ENCODE measurements around the gene HIPK2. TPM values are rescaled to one million over a fixed set of nuclear protein-coding genes. Genes with fewer than 3 reads are reported as not detected.
A peak's percentile ranks its signal among the peaks of the same experiment; 100 is the strongest.

Gene HIPK2
- total RNA-seq, 2 donors from 2014 or later: 95.1 to 125 TPM

GRCh38 chr7:139602143-139602722 is 175.6 kb downstream of the HIPK2 start:
- Histone ChIP-seq H3K27ac (ENCODE audit: low read depth, low read length) (no peak overlapping the region), H3K9ac (ENCODE audit: extremely low read depth, low read length, poor library complexity, severe bottlenecking) (no peak overlapping the region), H3K36me3 (ENCODE audit: control insufficient read depth, insufficient read depth, low read length) (peaks cover 94% of the 10 kb centered on the region), H3K9me3 (ENCODE audit: control insufficient read depth, low read length) (no peaks in the 10 kb centered on the region), H3K27me3 (ENCODE audit: control insufficient read depth, insufficient read depth, low read length, poor library complexity, severe bottlenecking) (no peaks in the 10 kb centered on the region), H3K4me1 (ENCODE audit: control insufficient read depth, insufficient read depth, low read length) (no peaks in the 10 kb centered on the region), H3K4me3 (ENCODE audit: low read length) (no peak overlapping the region)
- Mint-ChIP-seq H3K9me3 (no peaks in the 10 kb centered on the region), H3K4me1 (no peaks in the 10 kb centered on the region), H3K4me3 (no peak overlapping the region), H3K27me3 (ENCODE audit: insufficient read depth) (no peaks in the 10 kb centered on the region), H3K36me3 (ENCODE audit: low read depth) (peaks cover 42% of the 10 kb centered on the region), H3K27ac (no peak overlapping the region)
- no peak for DNase-seq
- WGBS, 2 experiments (ENCODE audit: insufficient coverage in 1 of 2, insufficient read length in 1 of 2): 74 to 77% methylated on average over 6 to 7 of the region's 7 CpGs
- TF ChIP-seq, protein P1, sequence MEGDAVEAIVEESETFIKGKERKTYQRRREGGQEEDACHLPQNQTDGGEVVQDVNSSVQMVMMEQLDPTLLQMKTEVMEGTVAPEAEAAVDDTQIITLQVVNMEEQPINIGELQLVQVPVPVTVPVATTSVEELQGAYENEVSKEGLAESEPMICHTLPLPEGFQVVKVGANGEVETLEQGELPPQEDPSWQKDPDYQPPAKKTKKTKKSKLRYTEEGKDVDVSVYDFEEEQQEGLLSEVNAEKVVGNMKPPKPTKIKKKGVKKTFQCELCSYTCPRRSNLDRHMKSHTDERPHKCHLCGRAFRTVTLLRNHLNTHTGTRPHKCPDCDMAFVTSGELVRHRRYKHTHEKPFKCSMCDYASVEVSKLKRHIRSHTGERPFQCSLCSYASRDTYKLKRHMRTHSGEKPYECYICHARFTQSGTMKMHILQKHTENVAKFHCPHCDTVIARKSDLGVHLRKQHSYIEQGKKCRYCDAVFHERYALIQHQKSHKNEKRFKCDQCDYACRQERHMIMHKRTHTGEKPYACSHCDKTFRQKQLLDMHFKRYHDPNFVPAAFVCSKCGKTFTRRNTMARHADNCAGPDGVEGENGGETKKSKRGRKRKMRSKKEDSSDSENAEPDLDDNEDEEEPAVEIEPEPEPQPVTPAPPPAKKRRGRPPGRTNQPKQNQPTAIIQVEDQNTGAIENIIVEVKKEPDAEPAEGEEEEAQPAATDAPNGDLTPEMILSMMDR (conservative IDR thresholded peaks at IDR 0.05): peak; percentile 81

- no peaks in the 10 kb centered on the region for H3K4me1 ChIP-seq (ENCODE audit: control insufficient read depth, insufficient read depth, low read length)
- no peak for DNase-seq
- Mint-ChIP-seq H3K36me3 (ENCODE audit: low read depth) (peaks cover 45% of the 10 kb centered on the region), H3K9me3 (no peaks in the 10 kb centered on the region), H3K4me1 (no peaks in the 10 kb centered on the region), H3K4me3 (no peak overlapping the region), H3K27me3 (ENCODE audit: insufficient read depth) (no peaks in the 10 kb centered on the region), H3K27ac (no peak overlapping the region)
- H3K4me3 ChIP-seq (ENCODE audit: low read length): no peak overlapping the region
- H3K9me3 ChIP-seq (ENCODE audit: control insufficient read depth, low read length): no peaks in the 10 kb centered on the region
- 93 to 100% methylated on average over 2 to 4 of the region's 6 CpGs for WGBS, 2 experiments (ENCODE audit: insufficient coverage in 1 of 2, insufficient read length in 1 of 2)
- H3K36me3 ChIP-seq (ENCODE audit: control insufficient read depth, insufficient read depth, low read length): peaks cover 94% of the 10 kb centered on the region
- TF ChIP-seq, protein P1 (conservative IDR thresholded peaks at IDR 0.05): no peak
- H3K27me3 ChIP-seq (ENCODE audit: control insufficient read depth, insufficient read depth, low read length, poor library complexity, severe bottlenecking): no peaks in the 10 kb centered on the region
- H3K9ac ChIP-seq (ENCODE audit: extremely low read depth, low read length, poor library complexity, severe bottlenecking): no peak overlapping the region
- no peak overlapping the region for H3K27ac ChIP-seq (ENCODE audit: low read depth, low read length)
Observed at GRCh38 chr7:139601176-139601575, 176.6 kb downstream of the HIPK2 start.

DNA sequence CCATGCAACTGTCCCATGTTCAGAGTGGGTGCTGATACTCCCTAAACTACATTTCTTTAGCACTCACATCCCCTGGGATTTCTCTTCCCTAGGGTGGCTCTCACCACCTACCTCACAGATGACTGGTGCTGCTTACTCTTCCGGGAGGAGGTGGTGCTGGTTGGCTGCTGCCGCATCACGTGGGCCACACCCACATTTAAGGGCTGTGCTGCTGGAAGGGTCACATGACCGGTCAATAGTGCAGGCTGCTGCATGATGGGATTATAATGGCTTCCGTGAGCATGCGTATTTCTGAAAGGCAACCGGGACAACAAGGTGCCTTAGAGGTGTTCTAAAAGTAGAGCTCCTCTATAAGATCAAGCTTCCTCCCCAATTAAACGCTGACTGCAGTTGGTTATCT is 177.5 kb downstream of the HIPK2 start:
- no peak overlapping the region for H3K27ac Mint-ChIP-seq
- H3K36me3 ChIP-seq (ENCODE audit: control insufficient read depth, insufficient read depth, low read length): peaks cover 94% of the 10 kb centered on the region
- WGBS, 2 experiments (ENCODE audit: insufficient coverage in 1 of 2, insufficient read length in 1 of 2): 94 to 100% methylated on average over 6 to 8 of the region's 8 CpGs

More for the DNA sequence above, 177.5 kb downstream of the HIPK2 start:
- no peaks in the 10 kb centered on the region for H3K4me1 ChIP-seq (ENCODE audit: control insufficient read depth, insufficient read depth, low read length)
- no peaks in the 10 kb centered on the region for H3K4me1 Mint-ChIP-seq
- H3K4me3 ChIP-seq (ENCODE audit: low read length): no peak overlapping the region
- no peaks in the 10 kb centered on the region for H3K9me3 Mint-ChIP-seq
- peaks cover 51% of the 10 kb centered on the region for H3K36me3 Mint-ChIP-seq (ENCODE audit: low read depth)
- no peak overlapping the region for H3K4me3 Mint-ChIP-seq
- H3K9ac ChIP-seq (ENCODE audit: extremely low read depth, low read length, poor library complexity, severe bottlenecking): no peak overlapping the region
- H3K27me3 ChIP-seq (ENCODE audit: control insufficient read depth, insufficient read depth, low read length, poor library complexity, severe bottlenecking): no peaks in the 10 kb centered on the region
- TF ChIP-seq, protein P1 (conservative IDR thresholded peaks at IDR 0.05): no peak
- H3K9me3 ChIP-seq (ENCODE audit: control insufficient read depth, low read length): no peaks in the 10 kb centered on the region
- no peaks in the 10 kb centered on the region for H3K27me3 Mint-ChIP-seq (ENCODE audit: insufficient read depth)
- H3K27ac ChIP-seq (ENCODE audit: low read depth, low read length): no peak overlapping the region
- DNase-seq: no peak
